GM21526 (cell line): ENCODE data around the gene RNASEH1.

ENCODE experiments used
- ATAC-seq: cut with Tn5 transposase; IDR thresholded peaks from one replicate; pipeline ENCODE4 v1.9.1; 2021; ENCODE audit warnings: moderate library complexity; ENCODE audit not compliant: unreplicated experiment, low FRiP score

Gene RNASEH1, protein sequence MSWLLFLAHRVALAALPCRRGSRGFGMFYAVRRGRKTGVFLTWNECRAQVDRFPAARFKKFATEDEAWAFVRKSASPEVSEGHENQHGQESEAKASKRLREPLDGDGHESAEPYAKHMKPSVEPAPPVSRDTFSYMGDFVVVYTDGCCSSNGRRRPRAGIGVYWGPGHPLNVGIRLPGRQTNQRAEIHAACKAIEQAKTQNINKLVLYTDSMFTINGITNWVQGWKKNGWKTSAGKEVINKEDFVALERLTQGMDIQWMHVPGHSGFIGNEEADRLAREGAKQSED

DNA sequence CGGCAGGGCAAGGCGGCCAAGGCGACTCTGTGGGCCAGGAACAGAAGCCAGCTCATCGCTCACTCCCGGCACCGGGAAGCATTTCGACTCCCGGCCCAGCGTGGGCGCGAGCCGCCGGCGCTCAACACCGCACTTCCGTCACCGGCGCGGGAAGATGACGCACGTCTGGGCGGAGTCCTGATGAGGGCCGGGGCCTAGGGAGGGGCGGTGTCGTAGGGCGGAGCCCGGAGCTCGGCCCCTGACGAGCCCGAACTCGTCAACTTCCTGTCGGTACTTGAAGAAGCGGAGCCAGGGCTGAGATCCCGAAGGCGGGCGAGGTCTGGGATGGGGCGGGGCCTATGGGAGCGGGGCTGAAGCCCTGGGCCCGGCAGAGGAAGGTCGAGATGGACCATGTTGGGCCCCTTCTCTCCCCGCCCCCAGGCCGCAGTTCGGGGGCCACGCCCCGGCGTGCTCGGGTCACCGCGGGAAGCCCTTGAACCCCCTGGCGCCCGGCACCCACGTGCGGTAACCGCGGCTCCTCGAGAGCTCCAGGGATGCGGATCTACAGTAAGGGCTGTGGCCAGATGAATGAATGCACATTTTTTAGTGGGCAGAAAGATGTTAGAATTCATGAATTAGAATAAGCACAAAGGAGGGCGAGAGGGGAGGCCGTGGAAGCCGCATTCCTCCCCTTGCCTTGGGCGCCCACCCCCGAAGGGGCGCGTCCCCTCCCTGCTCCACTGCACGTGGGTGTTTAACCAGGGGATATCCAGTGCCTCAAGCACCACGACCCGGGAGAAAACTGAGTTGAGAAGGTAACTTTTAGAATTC, at the start of gene RNASEH1:
RNASEH1 (minus strand) TSS at position 129 of the 810 bp plus-strand sequence; CDS start at position 56, 73 bp downstream.
- ATAC-seq: peak; percentile 94

GRCh38 chr2:3606370-3607201, 48.5 kb upstream of the RNASEH1 start:
- no peak for ATAC-seq

DNA sequence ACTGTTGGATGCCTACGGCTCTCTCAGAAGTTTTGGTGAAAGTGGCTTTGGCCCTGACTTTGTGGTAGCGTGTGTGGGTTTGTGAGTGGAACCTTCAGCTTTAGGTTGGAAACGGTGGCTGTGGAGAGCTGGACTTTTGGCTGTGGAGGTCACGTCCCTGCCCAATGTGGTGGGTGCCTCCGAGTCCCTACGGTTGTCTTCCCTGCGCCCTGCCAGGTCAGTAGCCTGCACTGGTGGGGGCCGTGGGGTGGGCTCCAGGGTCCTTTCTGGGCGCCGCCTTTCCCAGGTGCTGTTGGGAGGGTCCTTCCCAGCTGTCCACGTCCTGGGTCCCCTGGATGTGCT, 47.9 kb upstream of the RNASEH1 start:
- ATAC-seq: no peak

DNA sequence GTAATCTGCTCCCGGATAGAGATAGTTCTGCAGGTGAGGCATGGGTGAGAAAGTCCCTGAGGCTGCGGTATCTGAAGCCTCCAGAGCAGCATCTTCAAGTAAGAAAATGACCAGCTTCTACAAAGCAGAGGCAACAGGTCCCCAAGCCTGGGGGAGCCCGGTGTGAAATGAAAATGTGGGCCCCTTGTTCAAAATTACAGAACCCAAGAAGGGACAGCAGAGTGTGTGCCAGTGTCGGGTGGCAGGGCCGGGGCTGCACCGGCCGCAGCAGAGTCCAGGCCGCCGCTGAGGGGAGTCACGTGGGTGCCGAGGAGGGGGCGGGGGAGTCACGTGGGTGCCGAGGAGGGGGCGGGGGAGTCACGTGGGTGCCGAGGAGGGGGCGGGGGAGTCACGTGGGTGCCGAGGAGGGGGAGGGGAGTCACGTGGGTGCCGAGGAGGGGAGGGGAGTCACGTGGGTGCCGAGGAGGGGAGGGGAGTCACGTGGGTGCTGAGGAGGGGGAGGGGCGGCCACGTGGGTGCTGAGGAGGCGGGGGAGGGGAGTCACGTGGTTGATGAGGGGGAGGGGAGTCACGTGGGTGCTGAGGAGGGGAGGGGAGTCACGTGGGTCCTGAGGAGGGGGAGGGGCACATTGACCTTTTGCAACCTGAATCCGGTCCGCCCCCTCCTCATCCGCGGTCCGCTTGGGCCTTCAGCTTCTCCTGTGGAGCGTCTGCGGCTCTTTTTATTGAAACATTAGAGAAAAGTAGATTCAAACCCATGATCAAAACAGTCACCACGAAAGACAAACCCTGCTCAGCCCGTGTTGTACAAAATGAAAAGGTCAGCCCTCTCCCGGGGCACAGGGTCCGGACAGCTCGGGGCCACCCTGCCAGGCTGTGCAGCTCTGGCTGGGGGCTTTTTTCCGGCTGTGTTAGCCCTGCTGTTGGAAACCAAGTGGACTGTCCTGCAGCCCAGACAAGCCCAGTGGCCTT, 47.1 kb upstream of the RNASEH1 start:
- no peak for ATAC-seq

- no peak for ATAC-seq
These were observed 46.2 kb upstream of the RNASEH1 start for GRCh38 chr2:3604207-3604877.

DNA sequence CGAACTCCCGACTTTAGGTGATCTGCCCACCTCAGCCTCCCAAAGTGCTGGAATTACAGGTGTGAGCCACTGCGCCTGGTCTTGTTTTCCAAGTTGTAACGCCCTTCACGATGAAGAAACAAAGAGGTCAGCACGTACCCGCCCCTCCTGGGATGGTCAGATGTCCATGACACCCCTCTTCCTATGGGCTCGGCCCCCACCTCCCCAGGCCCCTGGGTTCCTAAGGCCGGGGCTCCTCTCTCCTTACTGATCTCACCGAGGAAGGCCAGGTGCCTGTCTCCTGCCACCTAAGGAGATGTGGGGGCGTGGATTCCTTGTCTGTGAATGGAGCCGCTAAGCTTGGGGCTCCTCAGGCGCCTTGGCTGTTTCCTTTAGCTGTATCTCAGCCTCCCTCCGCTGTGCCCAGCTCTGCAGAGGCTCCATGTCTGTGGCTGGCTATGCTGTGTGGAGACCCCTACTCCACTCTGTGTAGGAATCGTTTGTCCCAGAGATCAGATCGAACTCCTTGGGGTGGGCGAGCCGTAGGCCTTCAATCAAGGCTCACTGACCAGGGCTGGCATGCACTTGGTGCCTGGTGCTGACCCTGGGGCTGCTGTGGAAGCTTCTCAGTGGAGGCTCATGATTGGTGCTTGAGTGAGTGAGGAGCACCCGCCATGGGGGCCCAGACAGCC, 45.5 kb upstream of the RNASEH1 start:
- ATAC-seq: no peak

DNA sequence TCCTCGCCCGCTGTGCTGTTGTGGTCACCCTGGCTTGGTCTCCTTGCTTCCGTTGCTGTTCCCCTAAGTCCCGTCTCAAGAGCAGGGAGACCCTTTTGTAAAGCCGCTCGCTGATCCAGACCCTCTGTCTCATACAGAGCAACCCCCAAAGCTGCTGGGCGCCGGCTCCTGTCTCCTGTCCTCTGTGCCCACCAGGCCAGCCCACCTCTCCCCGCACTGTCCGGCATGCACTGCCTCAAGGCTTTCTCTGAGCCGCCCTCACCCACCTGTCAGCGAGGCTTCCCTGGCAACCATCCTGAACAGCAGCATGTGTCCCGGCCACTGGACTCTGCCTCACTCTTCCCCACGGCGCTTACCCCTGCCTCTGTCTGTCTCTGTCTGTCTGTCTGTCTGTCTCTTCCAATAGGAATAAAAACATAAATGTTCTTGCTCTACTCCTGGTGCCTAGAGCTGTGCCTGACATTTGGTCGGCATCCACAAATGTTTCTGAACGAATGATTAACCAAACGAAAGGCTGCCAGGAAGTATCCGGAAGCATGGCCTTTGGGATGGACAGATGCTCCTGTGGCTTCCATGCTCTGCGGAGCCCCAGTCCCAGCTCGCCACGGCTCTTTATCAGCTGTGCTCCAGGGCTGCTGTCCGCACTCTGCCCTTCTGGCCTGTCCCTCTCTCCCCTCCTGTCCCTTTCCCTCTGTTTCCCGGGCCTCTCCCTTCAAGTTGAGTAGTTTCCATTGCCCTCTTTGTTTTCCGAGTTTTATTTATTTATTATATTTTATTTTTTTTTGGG, 44.6 kb upstream of the RNASEH1 start:
- no peak for ATAC-seq

- ATAC-seq: no peak
These were observed 43.6 kb upstream of the RNASEH1 start for GRCh38 chr2:3601561-3602271.

DNA sequence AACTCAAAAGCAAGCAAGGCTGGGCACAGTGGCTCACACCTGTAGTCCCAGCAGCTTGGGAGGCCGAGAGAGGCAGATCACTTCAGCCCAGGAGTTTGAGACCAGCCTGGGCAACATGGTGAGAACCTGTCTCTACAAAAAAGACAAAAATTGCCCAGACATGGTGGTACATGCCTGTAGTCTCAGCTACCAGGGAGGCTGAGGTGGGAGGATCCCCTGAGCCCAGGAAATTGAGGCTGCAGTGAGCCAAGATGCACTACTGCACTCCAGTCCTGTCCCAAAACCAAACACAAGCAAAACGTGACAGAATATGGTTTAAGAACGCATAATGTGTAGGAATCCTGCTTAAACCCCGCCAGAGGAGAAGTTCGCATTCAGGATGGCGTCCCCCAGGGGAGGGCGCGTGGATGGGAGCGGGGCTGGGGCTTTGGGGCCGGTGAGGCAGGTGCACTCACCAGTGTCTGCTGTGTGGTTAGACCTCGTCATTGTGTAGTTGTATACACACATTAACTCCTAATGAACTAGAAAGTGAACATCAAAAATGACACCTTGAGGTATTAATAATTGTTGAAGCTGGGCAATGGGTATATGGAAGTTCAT, 42.2 kb upstream of the RNASEH1 start:
- no peak for ATAC-seq

GRCh38 chr2:3598912-3599854, 41.0 kb upstream of the RNASEH1 start:
- no peak for ATAC-seq

- no peak for ATAC-seq
These were observed 40.2 kb upstream of the RNASEH1 start for GRCh38 chr2:3598197-3598910.

DNA sequence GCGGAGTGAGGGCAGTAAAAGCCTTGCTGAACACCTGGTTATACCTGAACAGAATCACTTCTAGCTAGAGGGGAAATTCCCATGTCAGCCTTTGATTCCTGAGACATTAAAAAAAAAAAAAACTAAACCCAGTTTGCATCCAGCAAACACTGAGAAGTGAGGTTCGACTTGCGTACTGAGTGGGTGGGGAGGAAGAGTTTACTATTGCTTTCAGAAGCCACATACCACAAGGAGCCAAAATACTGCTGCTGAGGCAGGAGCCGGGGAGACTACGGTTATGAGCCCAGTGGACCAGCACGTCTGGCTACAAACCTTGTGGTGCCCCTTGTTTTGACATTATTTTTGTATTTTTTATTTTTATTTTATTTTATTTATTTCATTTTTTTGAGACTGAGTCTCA, 39.4 kb upstream of the RNASEH1 start:
- no peak for ATAC-seq

GRCh38 chr2:3596901-3597417, 38.8 kb upstream of the RNASEH1 start:
- no peak for ATAC-seq

- ATAC-seq: no peak
These were observed 37.9 kb upstream of the RNASEH1 start for GRCh38 chr2:3595985-3596384.

- ATAC-seq: no peak
These were observed 37.3 kb upstream of the RNASEH1 start for GRCh38 chr2:3595404-3595803.
